ENCODE results near the gene TRMO. TPM values are rescaled to one million over a fixed set of nuclear protein-coding genes. Genes with fewer than 3 reads are reported as not detected.

Gene TRMO
- total and polyA plus RNA-seq, 9 of the 15 experiments (the other 6 are each of a cell fraction or from before 2014, with no cell fraction given) = 5.6 to 22.4 (median 16.2) TPM

DNA sequence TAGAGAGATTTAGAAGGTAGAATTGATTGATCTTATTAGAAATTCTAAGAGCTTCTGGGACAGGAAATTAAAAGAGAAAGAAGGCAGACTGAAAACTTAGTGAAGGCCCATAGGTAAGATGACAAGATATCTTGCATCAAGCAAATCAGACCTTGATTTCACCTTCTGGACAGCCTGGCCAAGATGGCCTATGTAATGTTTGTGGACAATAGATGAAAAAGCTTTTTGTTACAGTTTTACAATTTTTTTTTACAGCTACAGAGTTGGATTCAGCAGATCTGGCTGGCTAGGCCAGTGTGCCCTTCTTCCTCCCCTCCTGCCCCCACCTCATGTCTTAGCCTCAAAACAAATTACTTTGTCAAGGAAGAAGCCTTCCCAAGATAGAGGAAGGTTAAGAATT, 37.3 kb upstream of the TRMO start (continued):
- TF ChIP-seq ZHX1 (conservative IDR thresholded peaks at IDR 0.05; ENCODE audit: low read length) (no peak), PTRF (tag; IDR thresholded peaks at IDR 0.05) (peak; percentile 71; the same call in 1 of the 2 replicates), CXXC5 (CRISPR knock-in tag; IDR thresholded peaks at IDR 0.05) (peak; percentile 50; the same call in 1 of the 2 replicates), ZNF583 (CRISPR knock-in tag; IDR thresholded peaks at IDR 0.05) (0 out of 2 replicates have a peak, but pooled peaks have one; percentile 40), ZNF780A (CRISPR knock-in tag; IDR thresholded peaks at IDR 0.05) (no peak), ZEB2 (IDR thresholded peaks at IDR 0.05) (no peak), RFX5 (IDR thresholded peaks at IDR 0.05; ENCODE audit: low read depth, low read length) (no peak), CCNT2 (IDR thresholded peaks at IDR 0.05; ENCODE audit: borderline replicate concordance, extremely low read depth, insufficient read length, low read depth, low read length) (no peak), NRF1 (conservative IDR thresholded peaks at IDR 0.05 in 1 of 2, IDR thresholded peaks at IDR 0.05 in 1 of 2) (no peak), NFRKB (IDR thresholded peaks at IDR 0.05; ENCODE audit: low read depth) (no peak), FOXJ2 (tag; IDR thresholded peaks at IDR 0.05) (no peak), TSHZ1 (CRISPR knock-in tag; IDR thresholded peaks at IDR 0.05) (no peak), NBN (IDR thresholded peaks at IDR 0.05; ENCODE audit: low read depth) (no peak), SMAD3 (CRISPR knock-in tag; conservative IDR thresholded peaks at IDR 0.05) (no peak), MECOM (CRISPR knock-in tag; IDR thresholded peaks at IDR 0.05) (peak; percentile 57; the same call in 1 of the 2 replicates), SRSF9 (IDR thresholded peaks at IDR 0.05; ENCODE audit: borderline replicate concordance, low read depth, low read length) (no peak), HCFC1 (IDR thresholded peaks at IDR 0.05; ENCODE audit: low read depth, low read length) (no peak), ZNF239 (CRISPR knock-in tag; IDR thresholded peaks at IDR 0.05) (no peak), KLF10 (CRISPR knock-in tag; IDR thresholded peaks at IDR 0.05) (no peak)
- TF ChIP-seq, protein P1, sequence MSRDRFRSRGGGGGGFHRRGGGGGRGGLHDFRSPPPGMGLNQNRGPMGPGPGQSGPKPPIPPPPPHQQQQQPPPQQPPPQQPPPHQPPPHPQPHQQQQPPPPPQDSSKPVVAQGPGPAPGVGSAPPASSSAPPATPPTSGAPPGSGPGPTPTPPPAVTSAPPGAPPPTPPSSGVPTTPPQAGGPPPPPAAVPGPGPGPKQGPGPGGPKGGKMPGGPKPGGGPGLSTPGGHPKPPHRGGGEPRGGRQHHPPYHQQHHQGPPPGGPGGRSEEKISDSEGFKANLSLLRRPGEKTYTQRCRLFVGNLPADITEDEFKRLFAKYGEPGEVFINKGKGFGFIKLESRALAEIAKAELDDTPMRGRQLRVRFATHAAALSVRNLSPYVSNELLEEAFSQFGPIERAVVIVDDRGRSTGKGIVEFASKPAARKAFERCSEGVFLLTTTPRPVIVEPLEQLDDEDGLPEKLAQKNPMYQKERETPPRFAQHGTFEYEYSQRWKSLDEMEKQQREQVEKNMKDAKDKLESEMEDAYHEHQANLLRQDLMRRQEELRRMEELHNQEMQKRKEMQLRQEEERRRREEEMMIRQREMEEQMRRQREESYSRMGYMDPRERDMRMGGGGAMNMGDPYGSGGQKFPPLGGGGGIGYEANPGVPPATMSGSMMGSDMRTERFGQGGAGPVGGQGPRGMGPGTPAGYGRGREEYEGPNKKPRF (IDR thresholded peaks at IDR 0.05; ENCODE audit: low read depth, low read length) = no peak
- TF ChIP-seq, protein P2, sequence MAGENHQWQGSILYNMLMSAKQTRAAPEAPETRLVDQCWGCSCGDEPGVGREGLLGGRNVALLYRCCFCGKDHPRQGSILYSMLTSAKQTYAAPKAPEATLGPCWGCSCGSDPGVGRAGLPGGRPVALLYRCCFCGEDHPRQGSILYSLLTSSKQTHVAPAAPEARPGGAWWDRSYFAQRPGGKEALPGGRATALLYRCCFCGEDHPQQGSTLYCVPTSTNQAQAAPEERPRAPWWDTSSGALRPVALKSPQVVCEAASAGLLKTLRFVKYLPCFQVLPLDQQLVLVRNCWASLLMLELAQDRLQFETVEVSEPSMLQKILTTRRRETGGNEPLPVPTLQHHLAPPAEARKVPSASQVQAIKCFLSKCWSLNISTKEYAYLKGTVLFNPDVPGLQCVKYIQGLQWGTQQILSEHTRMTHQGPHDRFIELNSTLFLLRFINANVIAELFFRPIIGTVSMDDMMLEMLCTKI (IDR thresholded peaks at IDR 0.05; ENCODE audit: partially characterized antibody) = no peak
